GM18526 (cell line): ENCODE data around the gene BAIAP2L1.

ENCODE experiments used
- POLR2A ChIP-seq: IDR thresholded peaks from 3 replicates; pipeline ENCODE4 v1.6.1; 2011; ENCODE audit not compliant: insufficient read length; ENCODE audit errors: extremely low read depth

Gene BAIAP2L1

DNA sequence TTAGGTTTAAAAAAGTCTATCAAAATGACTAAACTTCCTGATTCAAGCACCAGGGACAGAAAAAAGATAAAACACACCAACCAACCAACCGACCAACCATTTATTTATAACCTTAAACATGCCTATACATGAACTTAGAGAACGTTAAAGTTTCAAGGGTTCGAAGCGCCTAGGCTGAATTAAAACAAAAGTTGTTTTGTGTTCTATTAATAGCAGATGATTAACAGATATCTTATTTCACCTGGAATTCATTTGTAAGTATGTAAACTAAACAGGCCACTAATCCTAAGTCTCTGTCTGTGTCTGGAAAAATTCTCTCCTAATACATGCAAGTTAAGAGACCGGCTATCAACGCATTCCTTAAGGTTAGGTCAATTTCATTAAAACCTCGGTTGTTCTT, 1.4 kb downstream of the BAIAP2L1 start:
- no peak for TF ChIP-seq POLR2A

DNA sequence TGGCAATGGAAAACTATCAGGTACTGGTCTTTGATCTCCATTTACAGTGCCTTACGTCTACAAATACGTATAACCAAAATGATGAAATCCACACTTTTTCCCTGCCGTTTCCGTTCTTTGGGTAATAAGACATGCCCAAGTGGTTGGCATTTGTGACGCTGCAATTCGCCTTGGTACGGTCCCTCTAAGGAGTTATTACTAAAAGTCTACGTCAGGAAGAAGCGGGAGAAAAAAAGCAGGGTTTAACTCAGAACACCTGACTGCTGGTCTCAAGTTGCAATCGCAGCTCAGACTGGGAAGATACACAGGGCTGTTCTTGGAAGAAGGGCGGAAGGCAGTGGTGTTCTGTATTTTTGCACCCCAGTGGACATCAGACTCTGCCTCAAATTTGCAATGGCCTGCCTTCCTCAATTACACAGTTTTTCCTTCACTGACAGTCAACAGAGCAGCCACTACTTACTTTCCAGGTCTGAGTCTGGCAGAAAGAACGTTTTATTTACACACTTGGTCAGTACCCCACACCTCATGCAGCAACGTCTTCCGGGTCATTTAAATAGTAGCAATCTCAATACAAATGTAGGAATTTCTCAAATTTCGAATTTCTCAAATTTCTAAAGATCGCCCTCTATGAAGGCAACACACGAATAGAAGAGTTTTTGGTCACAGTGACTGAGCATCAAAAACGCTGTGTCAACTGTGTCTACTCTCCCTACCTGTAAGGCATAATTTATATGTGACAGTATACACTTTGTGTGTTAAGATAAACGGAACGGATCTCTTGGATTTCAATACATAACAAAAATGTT, 2.1 kb downstream of the BAIAP2L1 start:
- TF ChIP-seq POLR2A, result no peak

DNA sequence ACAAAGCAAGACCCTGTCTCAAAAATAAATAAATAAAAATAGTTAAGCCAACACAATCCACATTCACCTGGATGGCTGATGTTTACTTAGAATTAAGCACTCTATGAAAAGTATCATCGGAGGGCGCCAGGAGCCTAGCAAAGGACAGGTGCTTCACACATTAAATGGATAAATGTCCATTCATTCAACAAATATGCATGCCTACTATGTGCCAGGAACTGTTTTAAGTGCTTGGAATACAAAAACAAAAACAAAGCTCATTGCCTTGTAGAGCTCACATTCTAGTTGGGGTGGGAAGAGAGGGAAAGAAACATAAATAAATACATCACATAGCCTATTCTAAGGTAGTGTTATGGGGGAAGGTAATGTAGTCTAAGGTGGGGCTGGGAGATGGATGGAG, 4.1 kb downstream of the BAIAP2L1 start:
- TF ChIP-seq POLR2A, result no peak

DNA sequence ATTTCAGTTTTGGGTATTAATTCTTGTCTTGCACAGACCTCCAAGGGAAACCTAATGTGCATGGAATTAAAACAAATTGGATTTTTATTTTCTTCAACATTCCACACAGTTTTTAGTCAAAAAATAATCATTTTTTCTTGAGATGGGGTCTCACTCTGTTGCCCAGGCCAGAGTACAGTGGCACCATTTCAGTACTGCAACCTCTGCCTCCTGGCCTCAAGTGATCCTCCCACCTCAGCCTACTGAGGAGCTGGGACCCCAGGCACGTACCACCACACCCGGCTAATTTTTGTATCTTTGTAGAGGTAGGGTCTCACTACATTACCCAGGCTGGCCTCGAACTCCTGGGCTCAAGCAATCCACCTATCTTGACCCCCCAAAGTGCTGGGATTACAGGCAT, 4.9 kb downstream of the BAIAP2L1 start:
- TF ChIP-seq POLR2A, result no peak

DNA sequence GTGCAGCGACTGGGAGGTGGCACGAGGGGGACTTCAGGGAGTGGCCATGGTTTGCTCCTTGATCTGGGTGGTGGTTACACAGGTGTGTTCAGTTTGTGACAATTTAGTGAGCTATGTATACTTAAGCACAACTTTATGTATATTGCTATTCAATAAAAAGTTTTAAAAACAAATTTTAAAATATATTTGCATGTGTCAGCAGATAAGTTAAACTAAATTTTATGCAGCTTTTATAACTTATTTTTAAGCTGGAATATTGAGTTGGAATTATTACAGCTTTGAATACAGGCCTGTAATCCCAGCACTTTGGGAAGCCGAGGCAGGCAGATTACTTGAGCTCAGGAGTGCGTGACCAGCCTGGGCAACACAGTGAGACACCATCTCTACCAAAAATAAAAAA, 5.4 kb downstream of the BAIAP2L1 start:
- TF ChIP-seq POLR2A, result no peak

DNA sequence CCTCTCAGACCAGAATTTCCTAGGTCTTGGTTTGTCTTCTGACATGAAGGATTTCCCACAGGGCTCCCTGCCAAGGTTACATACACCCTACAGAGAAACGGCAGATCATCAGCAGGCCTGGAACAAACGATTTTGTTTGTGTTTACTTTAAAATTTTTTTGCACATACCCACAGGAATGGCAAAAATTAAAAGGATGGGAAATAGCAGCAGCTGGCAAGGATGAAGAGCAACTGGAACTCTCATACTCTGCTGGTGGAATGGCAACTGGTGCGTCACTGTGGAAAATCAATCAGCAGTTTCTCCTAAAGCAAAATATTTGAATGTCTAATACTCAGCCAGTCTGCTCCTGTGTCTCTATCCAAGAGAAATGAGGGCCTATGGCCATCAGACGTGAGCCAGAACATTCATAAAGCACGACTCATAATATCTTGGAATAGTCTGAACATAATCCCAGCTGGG, 6.5 kb downstream of the BAIAP2L1 start:
- TF ChIP-seq POLR2A, result no peak

DNA sequence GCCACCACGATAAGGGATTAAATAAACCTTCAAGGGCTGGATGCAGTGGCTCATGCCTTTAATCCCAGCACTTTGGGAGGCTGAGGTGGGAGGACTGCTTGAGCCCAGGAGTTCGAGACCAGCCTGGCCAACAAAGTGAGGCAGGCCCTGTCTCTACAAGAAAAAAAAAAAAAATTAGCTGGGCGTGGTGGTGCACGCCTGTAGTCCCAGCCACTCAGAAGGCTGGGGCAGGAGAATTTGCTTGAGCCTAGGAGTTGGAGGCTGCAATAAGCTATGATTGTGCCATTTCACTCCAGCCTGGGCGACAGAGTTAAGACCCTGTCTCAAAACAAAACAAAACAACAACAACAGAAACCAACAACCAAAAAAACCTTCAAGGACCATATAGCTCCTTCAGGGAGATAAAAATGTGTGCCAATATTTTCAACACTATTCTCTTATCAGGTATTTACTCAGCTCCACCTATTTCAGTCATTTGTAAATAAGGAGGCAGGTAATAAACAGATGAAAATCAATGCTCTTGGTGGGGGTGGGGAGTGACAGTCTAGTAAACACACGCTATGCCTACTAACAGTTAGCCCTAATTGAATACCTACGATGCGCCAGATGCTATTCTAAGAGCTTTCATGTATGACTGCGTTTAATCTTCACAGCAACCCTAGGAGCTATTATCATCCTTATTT, 13.2 kb downstream of the BAIAP2L1 start:
- no peak for TF ChIP-seq POLR2A

DNA sequence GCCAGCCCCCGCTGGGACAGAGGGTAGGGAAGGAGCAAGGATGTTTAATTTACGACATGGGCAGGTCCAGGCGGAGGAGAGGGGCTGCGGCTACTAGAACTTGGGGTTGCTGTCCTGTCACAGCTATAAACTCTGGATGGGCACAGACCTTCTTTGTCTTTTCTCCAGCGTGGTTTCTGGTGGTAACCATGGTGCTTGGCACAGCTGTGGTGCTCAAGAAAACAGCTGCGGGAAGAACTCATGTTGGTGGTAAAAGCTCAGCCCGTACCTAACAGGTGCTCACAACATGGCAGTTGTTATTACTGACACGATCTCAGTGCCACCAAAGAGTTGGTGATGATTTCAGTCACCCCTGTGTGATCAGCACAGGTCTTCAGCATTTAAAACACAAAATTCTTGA, 13.8 kb downstream of the BAIAP2L1 start:
- no peak for TF ChIP-seq POLR2A

DNA sequence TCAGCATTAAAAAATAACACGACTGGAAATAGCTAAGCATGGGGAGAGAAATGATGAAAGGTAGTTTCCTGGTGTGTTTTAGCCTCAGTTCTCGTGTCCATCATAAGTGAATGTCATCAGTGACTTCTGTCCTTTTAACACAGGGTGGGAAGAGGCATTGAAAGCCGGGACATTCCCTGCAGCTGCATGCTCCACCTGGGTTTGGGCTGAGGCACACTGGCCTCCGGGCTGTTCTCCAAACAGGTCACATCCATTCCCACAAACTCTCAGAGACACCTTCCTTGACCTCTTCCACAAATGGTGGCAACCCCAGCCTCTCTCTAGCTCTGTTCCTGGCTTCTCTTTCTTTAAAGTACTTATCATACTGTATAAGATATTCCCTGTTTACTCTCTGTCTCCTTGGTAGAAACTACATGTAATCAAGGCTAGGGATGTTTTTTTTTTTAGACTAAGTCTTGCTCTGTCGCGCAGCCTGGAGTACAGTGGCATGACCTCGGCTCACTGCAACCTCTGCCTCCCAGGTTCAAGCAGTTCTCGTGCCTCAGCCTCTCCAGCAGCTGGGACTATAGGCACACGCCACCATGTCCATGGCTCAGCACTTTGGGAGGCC, 22.6 kb downstream of the BAIAP2L1 start:
- no peak for TF ChIP-seq POLR2A

DNA sequence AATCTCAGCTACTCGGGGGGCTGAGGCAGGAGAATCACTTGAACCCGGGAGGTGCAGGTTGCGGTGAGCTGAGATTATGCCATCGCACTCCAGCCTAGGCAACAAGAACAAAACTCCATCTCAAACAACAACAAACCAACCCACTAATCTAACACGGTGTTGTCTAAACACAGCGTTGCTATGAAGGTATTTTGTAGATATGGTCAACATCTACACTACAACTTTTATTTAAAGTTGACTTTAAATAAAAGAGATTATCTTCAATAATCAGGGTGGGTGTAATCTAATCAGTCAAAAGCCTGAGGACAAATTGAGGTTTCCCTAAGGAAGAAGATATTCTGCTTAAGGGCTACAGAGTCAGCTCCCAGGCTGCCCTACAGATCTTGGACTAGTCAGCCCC, 24.2 kb downstream of the BAIAP2L1 start:
- TF ChIP-seq POLR2A, result no peak

DNA sequence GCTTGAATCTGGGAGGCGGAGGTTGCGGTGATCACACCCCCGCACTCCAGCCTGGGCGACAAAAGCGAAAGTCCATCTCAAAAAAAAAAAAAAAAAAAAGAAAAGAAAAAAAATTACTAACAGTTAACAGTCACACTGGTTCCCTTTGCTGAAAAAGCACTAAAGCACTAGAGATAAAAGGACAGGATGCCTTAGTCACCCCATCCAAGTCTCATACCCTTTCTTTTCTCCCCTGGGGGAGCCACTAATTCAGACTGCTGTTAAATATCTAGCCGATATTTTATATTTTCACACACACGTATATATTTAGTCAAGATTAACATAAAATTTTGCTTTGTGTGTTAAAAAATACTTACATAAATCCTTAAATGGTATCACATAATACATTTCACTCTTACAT, 25.2 kb downstream of the BAIAP2L1 start:
- TF ChIP-seq POLR2A, result no peak

DNA sequence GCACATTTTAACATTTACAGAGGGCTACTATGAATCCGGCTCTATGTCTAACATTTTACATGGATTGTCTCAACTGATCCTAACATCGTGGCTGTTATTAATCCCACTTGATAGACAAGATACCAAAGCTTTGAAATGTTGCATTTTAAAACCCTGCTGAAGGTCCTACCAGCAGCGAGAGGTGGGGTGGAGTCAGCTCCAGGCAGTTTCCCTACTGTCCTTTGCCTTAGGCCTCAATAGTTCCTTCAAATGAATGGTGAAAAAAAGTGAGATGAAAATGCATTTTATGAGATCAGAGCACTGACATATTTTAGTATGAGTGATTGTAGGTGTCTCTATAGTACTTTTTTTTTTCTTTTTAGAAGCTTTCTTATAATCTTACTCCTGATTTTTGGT, 26.6 kb downstream of the BAIAP2L1 start:
- TF ChIP-seq POLR2A, result no peak

DNA sequence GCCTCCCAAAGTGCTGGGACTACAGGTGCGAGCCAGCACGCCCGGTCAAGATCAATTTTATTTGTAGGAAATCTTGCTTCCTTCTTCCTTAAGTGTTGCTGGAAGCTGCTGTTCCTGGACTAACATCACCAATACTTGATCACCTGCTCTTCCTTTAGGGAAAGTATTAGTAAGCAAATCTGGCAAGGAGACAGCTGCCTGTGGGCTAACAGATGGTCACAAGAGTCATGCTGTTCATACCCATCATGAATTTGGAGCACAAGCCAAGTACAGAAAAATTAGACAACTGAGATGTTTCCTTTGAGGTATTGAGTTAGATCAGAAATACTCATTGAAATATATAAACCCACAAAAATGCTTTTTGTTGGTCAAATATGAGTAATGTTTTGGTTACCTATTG, 27.9 kb downstream of the BAIAP2L1 start:
- TF ChIP-seq POLR2A, result no peak

DNA sequence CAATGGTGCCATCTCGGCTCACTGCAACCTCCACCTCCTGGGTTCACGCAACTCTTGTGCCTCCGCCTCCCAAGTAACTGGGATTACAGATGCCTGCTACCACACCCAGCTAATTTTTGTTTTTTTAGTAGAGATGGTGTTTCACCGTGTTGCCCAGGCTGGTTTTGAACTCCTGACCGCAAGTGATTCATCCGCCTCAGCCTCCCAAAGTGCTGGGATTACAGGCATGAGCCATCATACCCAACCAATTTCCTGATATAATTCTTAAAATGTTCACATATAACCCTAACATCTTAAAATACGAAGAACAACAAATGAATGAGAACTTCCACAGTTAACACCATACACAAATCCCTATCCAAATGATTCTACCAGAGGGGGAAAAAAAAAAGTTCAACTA, 31.2 kb downstream of the BAIAP2L1 start:
- TF ChIP-seq POLR2A, result no peak

DNA sequence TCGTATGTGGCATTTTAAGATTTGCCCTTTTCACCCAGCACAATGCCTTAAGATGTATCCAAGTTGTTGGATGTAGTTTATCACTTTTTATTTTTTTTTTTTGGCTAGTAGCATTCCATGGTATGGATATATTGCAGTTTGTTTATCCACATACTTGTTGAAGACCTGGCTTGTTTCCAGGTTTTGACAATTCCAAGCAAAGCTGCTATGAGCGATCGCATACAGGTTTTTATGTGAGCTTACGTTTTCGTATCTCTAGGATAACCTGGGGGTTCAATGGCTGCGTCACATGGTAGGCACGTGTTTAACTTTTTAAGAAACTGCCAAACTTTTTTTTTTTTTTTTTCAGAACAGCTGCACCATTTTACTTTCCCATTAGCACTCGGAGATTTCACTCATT, 32.2 kb downstream of the BAIAP2L1 start:
- no peak for TF ChIP-seq POLR2A

DNA sequence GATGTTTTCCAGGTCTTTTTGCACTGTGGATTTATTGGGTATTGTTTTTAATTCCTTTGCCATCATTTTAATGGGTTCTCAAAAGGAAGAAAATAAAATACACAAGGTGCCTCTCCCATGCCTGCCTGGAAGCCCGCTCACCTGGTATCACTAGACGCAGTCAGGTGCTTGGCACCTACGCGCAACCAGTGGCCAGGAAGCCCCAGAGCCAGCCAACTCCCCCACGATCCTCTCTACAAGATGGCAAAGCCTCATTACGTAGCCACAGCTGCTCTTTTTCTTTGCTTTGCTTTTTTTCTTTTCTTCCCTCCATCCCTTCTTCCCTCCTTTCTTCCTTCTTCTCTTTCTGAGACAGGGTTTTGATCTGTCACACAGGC, 34.3 kb downstream of the BAIAP2L1 start:
- TF ChIP-seq POLR2A, result no peak

DNA sequence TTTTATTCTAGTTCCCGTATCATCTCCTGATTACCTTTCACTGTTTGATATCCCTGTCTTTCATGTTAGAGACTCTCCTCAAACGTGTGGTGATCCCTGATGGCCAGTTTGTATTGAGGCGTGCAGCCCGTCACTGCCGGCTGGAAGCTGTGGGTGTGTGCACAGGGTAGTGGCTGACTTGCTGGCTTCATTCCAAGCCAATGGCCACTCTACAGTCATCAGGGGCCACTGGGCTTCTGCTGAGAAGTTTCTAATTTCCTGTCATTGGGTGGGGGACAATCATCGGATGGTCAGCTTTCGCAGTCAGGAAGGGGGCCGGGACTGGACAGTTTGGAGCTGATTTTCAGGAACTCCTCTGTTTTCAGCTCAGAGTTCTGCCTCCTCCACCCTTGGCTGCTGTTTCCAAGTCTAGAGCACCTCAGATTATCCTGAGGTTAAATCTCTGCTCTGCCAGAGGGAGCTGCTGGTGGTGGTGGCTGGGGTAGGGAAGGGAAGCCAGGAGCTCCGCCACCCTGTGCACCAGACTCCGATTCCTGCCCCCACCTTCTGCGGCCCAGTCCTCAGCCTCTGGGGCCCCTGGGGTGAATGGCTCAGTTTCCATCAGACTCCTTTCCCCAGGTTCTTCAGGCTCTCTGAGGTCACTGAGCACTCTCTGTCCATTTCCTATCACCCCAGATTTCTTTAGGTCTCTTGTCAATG, 34.9 kb downstream of the BAIAP2L1 start:
- no peak for TF ChIP-seq POLR2A
